Measurements from ENCODE around the gene CC2D2B.
"Not testable (repeated sequence)": the region's sequence is repeated elsewhere in the genome, so short reads cannot be mapped to it uniquely, and the experiment has no call there.

Gene CC2D2B

DNA sequence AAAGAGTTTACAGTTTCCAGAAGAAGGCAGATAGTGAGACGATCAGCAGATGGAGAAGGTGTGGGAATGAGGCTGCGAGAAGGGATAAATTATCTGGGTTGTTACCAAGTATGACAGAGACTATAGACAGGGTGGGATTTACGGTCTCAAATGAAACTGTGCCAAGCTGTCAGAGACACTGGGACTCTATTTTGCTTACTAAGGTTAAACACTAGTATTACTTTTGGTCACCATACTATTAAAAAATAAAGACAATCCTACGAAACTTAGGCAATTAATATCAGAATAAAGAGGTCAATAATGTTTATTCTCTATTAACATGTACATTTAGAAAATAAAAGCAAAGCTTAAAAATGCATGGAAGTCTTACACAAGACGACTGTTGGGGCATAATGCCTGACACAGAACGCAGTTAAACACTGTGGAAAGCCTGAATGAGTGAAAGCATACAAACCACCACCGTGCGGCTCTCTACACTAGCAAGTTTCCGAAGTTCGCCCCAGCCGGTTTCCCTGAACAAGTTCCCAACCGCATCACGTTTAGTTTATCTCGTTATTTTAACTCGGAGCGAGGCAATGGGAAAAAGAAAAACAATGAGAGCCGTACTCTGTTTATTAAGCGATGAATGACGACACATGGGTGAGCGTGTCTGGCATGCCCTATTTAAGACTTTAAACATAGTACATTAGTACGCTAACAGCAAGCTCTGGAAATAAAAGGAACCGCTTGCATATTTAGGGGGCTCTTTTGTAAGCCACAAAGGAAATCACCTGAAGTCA, 909 bp upstream of the CC2D2B start:
- peak; percentile 51 for DNase-seq

DNA sequence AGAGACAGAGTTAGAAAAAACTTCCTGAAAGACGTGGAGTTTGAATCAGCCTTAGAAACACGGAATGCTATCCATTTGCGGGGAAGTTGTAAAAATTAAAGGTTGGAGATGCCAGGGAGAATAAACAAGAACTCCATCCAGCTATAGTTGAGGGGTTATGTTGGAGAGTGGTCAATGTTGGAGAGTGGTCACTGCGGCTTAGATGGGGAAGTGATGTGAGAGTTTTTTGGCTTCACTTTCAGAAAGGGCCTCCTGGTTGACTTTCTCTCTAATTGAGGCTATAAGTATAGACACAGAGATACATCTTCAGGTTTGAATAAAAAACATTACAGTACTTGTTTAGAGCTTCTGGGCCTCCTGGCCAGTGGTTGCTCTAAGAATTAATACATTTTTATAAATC, 675 bp downstream of the CC2D2B start:
- no peak for DNase-seq

DNA sequence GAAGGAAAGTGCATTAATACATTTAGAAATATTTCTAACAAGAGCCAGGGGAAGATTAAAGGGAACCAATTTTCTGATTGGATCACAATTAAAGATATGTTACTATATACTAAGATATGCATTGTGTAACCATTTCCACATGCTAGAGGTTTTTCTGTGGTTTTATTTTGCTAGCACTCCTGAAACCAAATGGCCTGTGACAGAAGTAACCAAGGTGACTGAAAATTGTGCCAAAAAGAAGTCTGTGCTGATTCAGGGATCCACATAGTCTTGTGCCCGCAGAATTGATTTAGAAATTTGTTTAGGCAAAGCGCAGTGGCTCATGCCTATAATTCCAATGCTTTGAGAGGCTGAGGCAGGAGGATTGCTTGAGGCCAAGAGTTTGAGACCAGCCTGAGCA, 1.8 kb downstream of the CC2D2B start:
- no peak for DNase-seq

DNA sequence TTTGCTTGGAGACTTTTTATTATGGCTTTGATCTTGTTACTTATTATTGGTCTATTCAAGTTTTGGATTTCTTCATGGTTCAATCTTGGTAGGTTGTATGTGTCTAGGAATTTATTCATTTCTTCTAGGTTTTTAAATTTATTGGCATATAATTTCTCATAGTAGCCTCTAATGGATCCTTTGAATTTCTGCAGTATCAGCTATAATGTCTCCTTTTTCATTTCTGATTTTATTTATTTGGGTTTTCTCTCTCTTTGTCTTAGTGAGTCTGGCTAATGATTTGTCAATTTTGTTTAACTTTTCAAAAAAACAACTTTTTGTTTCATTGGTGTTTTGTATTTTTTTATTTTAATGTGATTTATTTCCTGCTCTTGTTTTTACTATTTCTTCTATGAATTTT, 8.3 kb downstream of the CC2D2B start:
- DNase-seq, result not testable (repeated sequence)

DNA sequence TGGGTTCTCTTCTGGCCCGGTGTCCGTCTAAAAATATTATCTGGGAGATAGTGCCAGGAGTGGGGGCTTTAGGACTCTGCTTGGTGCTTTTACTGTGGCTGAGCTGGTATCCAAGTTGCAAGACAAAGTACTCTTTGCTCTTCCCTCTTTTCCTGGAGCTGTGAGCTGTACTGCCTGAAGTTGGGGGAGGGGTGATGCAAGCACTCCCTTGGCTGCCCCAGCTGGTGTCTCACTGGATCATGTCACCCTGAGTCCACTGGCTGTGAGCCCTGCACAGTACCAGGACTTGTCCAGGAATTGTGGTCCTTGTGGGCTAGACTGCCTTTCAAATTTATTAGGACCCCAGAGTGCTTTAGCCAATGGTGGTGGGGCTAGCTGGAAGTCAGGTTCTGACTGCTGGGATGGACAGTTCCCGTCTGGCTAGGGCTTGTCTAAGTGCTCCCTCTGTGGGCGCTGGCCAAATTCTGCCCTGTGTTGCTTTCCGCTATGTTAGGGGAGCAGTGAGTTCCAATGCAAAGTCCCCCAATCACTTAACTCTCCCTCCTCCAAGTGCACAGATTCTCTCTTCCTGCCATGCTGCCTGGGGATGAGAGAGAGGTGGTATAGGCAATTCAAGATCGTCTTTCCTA, 13.1 kb downstream of the CC2D2B start:
- no peak for DNase-seq

DNA sequence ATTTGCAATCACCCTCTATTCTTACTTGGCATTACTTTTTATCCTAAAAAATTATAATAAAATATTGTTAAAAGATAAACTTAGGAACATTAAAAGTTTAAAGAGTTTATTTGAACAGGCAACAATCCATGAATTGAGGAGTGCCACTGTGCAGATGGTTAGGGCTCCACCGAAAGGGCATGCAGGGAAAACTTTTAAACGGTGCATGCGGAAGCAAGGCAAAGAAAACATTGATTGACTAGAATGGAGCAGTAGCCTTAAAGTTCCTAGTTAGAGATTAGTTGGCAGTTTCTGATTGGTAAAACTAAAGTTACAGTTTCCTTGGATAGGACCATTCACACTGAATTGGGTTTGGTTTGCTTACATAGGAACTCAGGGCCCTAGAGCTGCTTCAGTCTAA, 17.3 kb downstream of the CC2D2B start:
- no peak for DNase-seq

DNA sequence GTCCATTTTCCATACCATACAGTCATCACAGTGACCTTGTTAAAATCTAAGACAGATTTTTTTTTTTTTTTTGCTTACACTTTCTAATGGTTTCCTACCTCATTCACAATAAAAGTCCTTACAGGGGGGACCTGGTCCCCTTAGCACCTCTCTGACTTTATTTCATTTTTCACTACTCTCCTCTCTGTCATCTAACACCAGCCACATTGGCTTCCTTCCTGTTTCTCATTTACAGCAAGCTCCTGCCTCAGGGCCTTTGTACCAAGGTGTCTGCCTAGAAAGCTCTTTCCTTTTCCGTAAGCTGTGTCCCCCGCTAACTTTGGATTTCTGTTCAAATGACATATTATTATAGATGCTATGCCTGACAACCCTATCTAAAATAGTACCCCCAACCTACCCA, 27.7 kb downstream of the CC2D2B start:
- DNase-seq, result no peak

DNA sequence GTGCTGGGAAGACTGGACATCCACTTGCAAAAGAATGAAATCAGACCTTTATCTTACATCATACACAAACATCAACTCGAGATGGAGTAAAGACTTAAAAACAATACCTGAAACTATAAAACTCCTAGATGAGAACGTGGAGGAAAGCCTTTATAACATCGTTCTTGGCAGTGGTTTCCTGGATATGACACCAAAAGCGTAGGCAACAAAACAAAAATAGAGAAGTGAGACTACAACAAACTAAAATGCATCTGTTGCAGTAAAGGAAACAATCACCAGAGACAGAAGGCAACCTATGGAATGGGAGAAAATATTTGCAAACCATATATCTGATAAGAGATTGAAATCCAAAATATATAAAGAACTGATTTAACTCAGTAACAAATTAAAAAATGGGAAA, 33.3 kb downstream of the CC2D2B start:
- no peak for DNase-seq

DNA sequence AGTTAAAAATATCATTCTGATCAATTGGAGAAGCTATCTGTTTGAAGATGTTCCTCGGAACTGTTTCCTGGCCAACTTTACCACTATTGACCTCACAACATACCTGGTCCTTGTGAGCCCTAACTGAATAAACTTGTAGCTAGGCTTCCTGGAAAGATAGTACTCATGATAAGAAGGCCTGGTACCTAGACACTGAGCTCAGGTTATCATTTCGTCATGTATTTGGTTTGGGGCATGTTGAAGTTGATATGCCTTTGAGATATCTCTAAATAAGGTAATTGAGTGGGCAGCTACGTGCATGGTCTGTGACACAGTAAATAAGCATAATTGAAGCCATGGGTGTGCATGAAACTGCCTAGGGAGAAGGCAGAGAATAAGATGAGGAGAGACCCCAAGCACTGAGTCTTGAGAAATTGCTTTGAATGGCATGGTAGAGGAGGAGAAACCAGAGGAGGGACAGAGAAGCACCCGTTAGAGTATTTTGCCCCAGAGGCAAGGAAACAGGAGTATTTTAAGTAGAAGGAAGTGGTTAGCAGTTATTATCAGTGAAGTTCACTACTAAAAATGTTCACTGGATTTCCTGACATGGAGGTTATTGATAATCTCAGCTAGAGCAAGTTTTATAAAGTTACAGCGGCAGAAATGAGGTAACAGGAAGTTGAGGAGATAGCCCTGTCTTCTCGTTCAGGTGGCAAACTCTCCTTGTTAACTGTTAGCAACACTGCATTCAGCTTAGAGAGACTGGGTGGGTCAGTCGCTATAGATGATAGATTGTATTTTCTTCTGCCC, 55.6 kb downstream of the CC2D2B start:
- DNase-seq, result no peak

DNA sequence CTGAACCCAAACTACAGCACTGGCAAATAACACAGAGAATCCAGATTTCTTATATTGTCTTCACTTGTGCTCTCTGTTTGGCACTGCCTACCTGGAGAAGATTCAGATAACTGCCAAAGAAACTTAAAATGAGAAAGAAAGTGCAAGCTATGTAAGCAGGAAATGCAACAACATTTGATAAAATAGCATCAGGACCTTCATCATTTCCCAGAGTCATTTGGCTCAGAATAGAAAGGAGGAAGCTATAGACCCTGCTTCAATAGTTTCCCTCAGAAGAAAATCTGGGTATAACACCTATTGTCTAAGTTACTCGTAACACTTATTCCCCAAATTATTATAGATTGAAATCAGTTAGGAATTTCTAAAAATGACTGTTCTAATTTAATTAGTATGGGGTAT, 56.2 kb downstream of the CC2D2B start:
- no peak for DNase-seq

DNA sequence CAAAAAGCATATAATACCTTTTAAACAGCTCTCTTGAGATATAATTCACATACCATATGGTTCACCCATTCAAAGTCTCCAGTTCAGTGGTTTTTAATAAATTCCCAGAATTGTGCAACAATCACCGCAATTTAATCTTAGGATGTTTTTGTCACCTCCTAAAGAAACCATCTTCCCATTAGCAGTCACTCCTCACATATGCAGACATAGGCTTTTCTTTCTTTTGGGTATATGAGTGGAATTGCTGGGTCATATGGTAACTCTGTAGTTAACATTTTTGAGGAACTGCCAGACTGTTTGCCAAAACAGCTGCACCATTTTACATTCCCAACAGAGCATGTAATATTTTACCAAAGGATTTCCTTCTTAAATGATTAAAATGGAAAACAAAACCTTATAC, 57.0 kb downstream of the CC2D2B start:
- DNase-seq, result no peak

DNA sequence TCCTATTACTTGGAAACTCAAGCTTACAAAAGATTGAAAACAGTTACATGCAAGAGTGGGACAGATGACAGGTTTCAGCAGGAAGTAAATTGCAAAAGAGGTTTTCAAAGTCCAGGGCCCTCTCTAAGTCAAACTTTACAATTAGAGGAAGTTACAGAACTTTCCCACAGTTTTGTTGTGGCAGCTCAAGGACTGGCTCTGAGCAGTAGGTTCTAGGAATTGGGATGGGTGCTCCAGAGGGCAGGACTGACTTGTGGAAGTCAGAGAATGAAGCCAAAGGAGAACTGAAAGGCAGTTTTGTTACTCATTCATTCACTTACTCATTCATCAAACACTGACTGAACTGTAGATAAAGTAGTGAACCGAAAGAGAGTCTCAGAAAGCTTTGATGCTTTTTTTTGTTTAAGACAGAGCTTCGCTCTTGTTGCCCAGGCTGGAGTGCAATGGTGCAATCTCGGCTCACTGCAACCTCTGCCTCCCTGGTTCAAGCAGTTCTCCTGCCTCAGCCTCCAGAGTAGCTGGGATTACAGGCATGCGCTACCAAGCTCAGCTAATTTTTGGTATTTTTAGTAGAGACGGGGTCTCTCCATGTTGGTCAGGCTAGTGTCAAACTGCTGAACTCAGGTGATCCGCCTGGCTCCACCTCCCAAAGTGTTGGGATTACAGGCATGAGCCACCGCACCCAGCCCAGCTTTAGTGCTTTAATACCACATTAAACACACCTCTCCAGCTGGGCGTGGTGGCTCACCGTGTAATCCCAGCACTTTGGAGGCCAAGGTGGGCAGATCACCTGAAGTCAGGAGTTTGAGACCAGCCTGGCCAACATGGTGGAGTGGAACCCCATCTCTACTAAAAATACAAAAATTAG, 68.8 kb downstream of the CC2D2B start:
- no peak for DNase-seq

DNA sequence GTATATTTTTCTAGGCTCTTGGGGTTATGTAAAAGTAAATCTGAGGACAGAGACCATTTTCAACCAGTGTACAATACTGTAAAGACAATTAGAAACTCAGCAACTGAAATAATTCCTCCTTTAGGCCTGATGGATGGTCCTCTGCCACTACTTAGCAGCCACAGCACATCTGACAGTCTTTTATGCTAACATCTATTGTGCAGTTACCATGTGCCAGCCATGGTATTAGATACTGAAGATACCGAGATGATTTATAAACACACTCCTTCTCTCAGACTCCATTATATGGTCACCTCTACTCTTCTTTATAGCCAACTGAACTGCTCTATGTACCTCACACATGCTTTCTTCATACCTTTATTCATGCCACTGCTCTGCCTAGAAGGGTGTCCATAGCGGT, 74.4 kb downstream of the CC2D2B start:
- DNase-seq, result no peak

DNA sequence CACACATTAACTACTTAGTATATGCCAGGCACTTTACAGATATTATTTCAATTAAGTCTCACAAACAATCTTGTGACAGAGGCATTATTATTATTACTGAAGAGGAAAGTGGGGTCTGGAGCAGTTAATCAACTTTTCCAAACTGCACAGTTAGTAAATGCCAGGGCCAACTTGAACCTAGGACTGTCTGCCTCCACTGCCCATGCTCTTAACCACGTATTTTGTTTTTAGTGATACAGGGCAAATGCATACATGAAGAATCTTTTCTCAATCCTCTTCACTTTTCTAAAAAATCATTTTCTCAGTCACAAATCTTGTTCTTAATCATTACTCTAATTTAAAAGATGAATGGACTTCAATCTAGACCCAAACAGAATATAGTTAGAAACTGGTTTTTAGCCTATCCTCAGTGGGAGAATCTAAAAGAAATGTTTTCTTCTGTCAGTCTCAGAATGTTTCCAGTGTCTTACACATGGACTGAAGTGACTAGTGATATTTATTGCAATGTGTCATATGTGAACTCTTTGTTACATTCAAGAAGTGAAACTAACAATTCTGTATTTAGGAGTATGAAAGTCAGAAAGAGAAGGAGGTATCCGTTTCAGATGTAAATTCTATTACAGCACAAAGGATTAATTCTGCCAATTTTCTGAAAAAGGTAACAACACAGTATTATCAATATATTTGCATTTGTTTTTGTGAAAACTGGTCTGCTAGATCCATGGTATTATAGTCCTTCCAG, 80.1 kb downstream of the CC2D2B start:
- no peak for DNase-seq

DNA sequence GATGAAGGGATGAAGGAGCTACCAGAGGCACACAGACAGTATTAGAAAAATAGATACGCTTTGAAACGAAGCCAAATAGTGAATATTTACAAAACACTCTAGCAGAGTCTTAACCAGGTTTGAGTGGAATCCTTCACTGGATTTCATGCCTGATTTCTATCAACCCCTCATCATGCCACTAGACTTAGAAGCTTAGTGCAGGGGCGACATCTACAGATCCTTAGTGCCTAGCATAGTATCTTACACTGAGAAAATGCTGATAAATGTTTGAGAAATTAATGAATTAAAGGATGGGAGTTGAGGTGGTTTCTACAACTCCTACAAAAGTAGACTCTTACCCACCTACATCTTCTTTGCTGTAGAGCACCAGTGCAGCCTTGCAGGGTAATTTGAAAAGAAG, 80.9 kb downstream of the CC2D2B start:
- DNase-seq, result no peak

DNA sequence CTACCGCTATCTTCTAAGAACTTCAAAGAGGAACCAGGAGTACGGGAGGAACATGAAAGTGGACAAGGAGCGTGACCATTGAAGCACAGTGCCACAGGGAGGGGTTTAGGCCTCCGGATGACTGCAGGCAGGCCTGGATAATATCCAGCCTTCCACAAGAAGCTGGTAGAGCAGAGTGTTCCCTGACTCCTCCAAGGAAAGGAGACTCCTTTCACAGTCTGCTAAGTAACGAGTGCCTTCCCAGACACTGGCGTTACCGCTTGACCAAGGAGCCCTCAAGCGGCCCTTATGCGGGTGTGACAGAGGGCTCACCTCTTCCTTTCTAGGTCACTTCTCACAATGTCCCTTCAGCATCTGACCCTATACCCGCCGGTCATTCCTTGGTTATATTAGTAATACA, 86.6 kb downstream of the CC2D2B start:
- DNase-seq, result not testable (repeated sequence)

DNA sequence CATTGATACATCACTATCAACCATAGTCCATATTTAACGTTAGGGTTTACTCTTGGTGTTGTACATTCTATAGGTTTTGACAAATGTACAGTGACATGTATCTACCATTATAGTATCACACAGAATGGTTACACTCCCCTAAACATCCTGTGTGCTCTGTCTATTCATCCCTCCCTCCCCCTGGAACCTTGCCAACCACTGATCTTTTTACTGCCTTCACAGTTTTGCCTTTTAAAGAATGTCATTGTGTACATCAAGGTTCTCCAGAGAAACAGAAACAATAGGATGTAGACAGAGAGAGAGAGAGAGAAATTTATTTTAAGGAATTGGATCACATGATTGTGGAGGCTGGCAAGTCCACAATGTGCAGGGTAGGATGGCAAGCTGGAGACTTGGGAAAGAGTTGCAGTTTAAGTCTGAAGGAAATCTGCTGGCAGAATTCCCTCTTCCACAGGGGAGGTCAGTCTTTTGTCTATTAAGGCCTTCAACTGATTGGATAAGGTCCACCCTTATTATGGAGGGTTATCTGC, 90.5 kb downstream of the CC2D2B start:
- no peak for DNase-seq

DNA sequence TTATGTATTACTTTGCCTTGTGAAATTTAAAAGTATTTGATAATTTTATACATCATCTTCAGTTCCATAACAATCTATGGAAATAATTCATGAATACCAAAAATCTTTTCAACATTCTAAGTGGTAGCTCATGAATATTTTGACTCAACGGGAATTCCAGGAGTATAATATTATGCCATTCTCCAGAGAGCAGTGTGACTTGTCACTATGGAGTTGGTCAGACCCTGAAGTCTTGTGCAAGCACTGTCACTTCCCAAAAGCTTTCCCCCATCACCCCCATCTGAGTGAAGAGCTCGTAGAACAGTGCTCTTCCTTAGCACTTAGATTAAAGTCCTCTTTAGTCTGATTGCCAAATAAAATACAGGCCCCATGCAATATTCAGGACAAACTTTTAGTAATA, 106.2 kb downstream of the CC2D2B start:
- no peak for DNase-seq

DNA sequence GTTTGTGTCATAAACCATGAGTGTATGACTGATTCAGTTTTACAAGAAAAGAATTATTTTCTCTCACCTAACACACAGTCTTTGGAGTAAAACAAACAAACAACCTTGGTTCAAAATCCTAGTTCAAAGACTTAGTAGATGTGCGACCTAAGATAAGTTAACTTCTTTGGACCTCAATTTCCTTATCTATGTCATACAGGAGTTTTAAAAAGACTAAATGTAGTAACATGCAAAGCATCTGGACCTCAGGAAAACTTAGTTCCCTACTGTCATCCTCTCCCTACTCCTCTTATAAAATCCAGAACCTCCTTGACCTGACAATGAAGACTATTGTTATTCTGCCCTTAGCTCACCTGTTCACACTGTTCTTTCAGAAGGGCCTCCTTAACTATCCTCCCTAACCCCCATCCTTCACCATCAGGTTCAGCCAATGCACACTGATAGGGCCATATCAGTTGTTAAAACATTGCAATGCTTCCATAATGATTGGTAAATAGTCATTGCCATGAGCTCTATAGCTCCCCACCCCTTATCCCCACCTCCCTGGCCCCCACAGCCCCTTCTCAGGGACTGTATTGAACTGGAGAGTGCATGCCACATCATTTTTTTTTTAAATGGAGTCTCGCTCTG, 106.8 kb downstream of the CC2D2B start:
- no peak for DNase-seq

DNA sequence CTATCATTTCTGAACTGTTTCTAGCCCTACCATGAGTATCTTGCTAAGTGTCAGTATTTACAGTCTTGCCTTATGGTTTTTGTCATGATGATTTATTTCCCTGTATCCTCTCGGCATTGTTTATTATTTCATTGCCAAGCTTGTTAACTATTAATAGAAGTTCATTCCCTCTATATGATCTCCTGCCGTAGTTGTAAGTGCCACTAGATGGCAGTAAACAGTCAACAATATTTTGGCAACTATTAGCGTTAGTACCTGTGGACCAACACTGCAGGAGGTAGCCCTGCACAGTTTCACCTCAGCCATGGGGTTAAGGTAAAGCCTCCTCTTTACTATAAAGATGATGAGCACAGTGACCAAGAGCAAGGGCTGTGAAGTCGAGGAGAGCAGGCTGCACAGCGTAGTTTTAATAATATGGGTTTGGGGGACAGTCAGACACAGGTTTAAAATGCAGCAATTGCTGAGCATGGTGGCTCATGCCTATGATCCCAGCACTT, 109.5 kb downstream of the CC2D2B start:
- DNase-seq, result peak; percentile 58

DNA sequence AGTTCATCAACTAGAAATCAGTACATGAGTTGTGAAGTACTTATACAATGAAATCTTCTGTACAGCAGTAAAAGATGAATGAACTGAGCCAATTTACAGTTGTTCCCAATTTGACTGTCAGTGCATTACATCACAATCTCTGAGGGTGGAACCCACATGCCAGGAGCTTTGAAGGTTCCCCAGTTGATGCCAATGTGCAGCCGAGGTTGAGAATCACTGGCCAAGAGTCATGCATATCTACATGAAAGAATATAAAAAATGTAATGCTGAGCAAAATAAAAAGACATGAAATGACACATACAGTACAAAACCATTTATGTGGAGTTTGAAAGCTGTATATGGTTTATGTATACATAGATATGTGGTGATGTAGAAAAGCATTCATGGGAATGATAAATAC, 113.6 kb downstream of the CC2D2B start:
- no peak for DNase-seq
